ENCODE measurements around the gene BRD7. TPM values are rescaled to one million over a fixed set of nuclear protein-coding genes. Genes with fewer than 3 reads are reported as not detected.

The BRD7 gene
- total and polyA plus RNA-seq, 4 donors: 13.3 to 34.3 (median 14.1) TPM

DNA sequence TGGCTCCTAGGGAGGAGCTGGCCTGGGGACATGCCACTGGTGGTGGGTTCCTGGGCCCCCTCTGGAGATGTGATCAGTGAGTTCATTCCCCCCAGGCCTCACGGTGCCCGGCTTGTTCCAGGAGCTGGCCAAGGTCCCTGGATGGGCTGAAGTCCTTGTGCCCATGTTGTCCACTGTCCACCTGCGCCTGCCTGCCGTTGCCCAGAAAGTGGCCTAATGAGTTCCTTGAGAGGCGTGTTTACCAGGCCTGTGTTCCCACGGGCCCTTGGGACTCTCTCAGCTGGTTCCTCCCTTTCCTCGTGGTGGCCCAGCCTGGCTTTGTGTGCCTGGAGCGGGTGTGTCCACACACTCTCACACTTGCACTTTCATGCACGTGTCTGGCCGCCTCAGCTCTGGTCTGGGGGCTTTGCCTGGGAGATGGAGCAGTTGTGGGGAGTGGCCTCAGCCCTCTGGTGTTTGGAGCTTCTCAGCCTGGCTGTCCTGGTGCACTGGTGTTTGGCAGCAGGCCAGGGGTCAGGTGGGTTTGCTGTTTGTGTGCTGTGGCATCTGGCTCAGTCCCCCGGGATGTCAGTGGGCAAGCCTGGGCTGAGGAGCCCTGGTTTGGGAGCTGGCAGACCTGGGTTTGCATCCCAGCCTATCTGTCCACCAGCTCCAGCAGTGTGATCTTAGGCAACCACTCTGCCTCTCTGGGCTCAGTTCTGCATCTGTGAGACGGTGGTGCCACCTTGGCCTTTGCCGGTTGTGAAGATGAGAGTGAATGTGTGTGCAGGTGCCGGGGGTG lies 84.5 kb downstream of the BRD7 start:
- Histone ChIP-seq H3K27me3 (ENCODE audit: control insufficient read depth in 4 of 4, insufficient read depth in 4 of 4, low read length in 3 of 4) (no peaks in the 10 kb centered on the region), H3K9ac (ENCODE audit: low read depth in 1 of 2, low read length in 2 of 2) (no peak overlapping the region), H3K4me1 (ENCODE audit: control insufficient read depth in 4 of 4, insufficient read depth in 4 of 4, low read length in 3 of 4) (peaks cover 9 to 28% (median 19%) of the 10 kb centered on the region in 4 donors), H3K4me3 (ENCODE audit: low read depth in 1 of 3, low read length in 3 of 3) (no peak overlapping the region), H3K36me3 (ENCODE audit: control insufficient read depth in 4 of 4, insufficient read depth in 3 of 4, low read depth in 1 of 4, low read length in 3 of 4) (no peaks in the 10 kb centered on the region), H3K27ac (ENCODE audit: low read depth in 1 of 2, low read length in 2 of 2) (no peak overlapping the region), H3K9me3 (ENCODE audit: control insufficient read depth in 4 of 4, low read length in 3 of 4) (no peaks in the 10 kb centered on the region)
- TF ChIP-seq GABPA (IDR thresholded peaks at IDR 0.05 in 1 of 2, conservative IDR thresholded peaks at IDR 0.05 in 1 of 2) (no peak), YY1 (IDR thresholded peaks at IDR 0.05) (no peak), HNF4G (IDR thresholded peaks at IDR 0.05) (no peak), RAD21 (IDR thresholded peaks at IDR 0.05) (no peak), TAF1 (conservative IDR thresholded peaks at IDR 0.05) (no peak), NR2F2 (IDR thresholded peaks at IDR 0.05) (no peak), EGR1 (IDR thresholded peaks at IDR 0.05; ENCODE audit: low read depth in 2 of 2) (no peak), FOXA1 (IDR thresholded peaks at IDR 0.05) (no peak)
- TF ChIP-seq, protein P1, sequence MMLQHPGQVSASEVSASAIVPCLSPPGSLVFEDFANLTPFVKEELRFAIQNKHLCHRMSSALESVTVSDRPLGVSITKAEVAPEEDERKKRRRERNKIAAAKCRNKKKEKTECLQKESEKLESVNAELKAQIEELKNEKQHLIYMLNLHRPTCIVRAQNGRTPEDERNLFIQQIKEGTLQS (IDR thresholded peaks at IDR 0.05): no peak
- TF ChIP-seq, protein P2, sequence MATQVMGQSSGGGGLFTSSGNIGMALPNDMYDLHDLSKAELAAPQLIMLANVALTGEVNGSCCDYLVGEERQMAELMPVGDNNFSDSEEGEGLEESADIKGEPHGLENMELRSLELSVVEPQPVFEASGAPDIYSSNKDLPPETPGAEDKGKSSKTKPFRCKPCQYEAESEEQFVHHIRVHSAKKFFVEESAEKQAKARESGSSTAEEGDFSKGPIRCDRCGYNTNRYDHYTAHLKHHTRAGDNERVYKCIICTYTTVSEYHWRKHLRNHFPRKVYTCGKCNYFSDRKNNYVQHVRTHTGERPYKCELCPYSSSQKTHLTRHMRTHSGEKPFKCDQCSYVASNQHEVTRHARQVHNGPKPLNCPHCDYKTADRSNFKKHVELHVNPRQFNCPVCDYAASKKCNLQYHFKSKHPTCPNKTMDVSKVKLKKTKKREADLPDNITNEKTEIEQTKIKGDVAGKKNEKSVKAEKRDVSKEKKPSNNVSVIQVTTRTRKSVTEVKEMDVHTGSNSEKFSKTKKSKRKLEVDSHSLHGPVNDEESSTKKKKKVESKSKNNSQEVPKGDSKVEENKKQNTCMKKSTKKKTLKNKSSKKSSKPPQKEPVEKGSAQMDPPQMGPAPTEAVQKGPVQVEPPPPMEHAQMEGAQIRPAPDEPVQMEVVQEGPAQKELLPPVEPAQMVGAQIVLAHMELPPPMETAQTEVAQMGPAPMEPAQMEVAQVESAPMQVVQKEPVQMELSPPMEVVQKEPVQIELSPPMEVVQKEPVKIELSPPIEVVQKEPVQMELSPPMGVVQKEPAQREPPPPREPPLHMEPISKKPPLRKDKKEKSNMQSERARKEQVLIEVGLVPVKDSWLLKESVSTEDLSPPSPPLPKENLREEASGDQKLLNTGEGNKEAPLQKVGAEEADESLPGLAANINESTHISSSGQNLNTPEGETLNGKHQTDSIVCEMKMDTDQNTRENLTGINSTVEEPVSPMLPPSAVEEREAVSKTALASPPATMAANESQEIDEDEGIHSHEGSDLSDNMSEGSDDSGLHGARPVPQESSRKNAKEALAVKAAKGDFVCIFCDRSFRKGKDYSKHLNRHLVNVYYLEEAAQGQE (IDR thresholded peaks at IDR 0.05): no peak
- 74% methylated on average over 14 of the region's 14 CpGs for WGBS
- DNase-seq (ENCODE audit: low spot score): no peak

DNA sequence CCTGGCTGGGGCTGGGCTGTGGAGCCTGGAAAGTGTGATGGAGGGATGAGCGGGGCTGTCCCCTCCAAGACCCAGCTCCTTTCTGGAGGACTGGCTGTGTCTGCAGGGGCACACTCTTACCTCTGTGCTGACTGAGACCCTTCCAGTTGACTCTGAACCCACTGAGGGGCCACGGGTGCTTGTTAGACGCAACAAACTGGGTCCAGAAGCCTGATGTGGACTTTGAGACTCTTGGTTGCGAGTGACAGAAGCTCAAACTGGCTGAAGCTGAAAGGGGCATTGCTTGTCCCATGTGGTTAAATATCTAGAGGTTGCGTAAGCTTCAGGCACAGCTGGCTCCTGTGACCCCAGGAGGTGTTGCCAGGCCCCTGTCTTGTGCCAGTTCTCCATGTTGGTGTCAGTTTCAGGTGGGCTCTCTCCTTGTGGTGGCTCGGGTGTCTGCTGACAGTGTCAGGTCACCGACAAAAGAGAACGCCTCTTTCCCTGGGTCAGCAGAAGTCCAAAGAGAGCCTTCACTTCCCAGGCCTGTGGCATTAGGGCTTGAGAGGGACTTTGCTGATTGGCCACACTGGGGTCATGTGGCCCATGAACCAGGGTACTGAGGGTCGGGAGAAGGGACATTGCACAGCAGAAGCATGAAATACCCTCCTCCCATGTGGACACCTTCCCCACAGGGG lies 85.7 kb downstream of the BRD7 start:
- H3K9ac ChIP-seq (ENCODE audit: low read depth in 1 of 2, low read length in 2 of 2): no peak overlapping the region
- H3K4me1 ChIP-seq (ENCODE audit: control insufficient read depth in 4 of 4, insufficient read depth in 4 of 4, low read length in 3 of 4): peaks cover 9 to 28% (median 19%) of the 10 kb centered on the region in 4 donors
- no peaks in the 10 kb centered on the region for H3K36me3 ChIP-seq (ENCODE audit: control insufficient read depth in 4 of 4, insufficient read depth in 3 of 4, low read depth in 1 of 4, low read length in 3 of 4)
- no peaks in the 10 kb centered on the region for H3K27me3 ChIP-seq (ENCODE audit: control insufficient read depth in 4 of 4, insufficient read depth in 4 of 4, low read length in 3 of 4)
- no peak for DNase-seq (ENCODE audit: low spot score)
- H3K4me3 ChIP-seq (ENCODE audit: low read depth in 1 of 3, low read length in 3 of 3): no peak overlapping the region
- WGBS: 52% methylated on average over 9 of the region's 9 CpGs
- H3K9me3 ChIP-seq (ENCODE audit: control insufficient read depth in 4 of 4, low read length in 3 of 4): no peaks in the 10 kb centered on the region
- no peak overlapping the region for H3K27ac ChIP-seq (ENCODE audit: low read depth in 1 of 2, low read length in 2 of 2)
- TF ChIP-seq, protein P3, sequence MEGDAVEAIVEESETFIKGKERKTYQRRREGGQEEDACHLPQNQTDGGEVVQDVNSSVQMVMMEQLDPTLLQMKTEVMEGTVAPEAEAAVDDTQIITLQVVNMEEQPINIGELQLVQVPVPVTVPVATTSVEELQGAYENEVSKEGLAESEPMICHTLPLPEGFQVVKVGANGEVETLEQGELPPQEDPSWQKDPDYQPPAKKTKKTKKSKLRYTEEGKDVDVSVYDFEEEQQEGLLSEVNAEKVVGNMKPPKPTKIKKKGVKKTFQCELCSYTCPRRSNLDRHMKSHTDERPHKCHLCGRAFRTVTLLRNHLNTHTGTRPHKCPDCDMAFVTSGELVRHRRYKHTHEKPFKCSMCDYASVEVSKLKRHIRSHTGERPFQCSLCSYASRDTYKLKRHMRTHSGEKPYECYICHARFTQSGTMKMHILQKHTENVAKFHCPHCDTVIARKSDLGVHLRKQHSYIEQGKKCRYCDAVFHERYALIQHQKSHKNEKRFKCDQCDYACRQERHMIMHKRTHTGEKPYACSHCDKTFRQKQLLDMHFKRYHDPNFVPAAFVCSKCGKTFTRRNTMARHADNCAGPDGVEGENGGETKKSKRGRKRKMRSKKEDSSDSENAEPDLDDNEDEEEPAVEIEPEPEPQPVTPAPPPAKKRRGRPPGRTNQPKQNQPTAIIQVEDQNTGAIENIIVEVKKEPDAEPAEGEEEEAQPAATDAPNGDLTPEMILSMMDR (IDR thresholded peaks at IDR 0.05; ENCODE audit: low read depth, low read length, missing input control): no peak
- TF ChIP-seq HNF4A (conservative IDR thresholded peaks at IDR 0.05) (peak; percentile 81 to 91), SP1 (IDR thresholded peaks at IDR 0.05) (peak; percentile 87), YY1 (IDR thresholded peaks at IDR 0.05) (no peak), HNF4G (IDR thresholded peaks at IDR 0.05) (peak; percentile 68), TAF1 (conservative IDR thresholded peaks at IDR 0.05) (no peak), RAD21 (IDR thresholded peaks at IDR 0.05) (no peak), RXRA (IDR thresholded peaks at IDR 0.05) (peak; percentile 45 to 56)
- TF ChIP-seq, protein P2 (IDR thresholded peaks at IDR 0.05): peak; percentile 25

Data from liver (tissue), 9 donors.